ENCODE data around the gene IMMP2L.

DNA sequence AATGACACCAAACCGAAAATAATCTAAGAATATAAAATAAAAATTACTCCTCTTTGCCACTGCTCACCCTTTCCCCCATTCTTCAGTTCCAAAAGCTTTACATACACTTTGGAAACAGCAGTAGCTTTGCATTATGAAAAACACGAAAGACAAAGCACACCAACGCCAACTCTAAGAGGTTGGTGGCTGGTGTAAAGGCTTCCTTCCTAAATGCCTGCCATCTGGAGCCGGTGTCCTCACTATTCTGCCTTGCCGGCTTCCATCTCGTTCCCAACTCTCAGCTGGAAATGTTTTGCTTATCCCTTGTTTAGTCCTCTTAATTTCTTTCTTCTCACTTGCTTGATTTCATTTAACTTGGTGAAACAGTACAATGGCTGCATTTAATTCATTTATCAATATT is 752.5 kb downstream of the IMMP2L start:
- TF ChIP-seq PHB2 (IDR thresholded peaks at IDR 0.05; ENCODE audit: partially characterized antibody) (no peak), SKI (IDR thresholded peaks at IDR 0.05; ENCODE audit: partially characterized antibody) (no peak), GLI4 (CRISPR knock-in tag; IDR thresholded peaks at IDR 0.05; ENCODE audit: borderline replicate concordance) (no peak), JUND (CRISPR knock-in tag; IDR thresholded peaks at IDR 0.05) (no peak), EZH2 (conservative IDR thresholded peaks at IDR 0.05; ENCODE audit: low read depth, low read length) (no peak), ZKSCAN8 (CRISPR knock-in tag; IDR thresholded peaks at IDR 0.05; ENCODE audit: borderline replicate concordance) (no peak), HNRNPLL (IDR thresholded peaks at IDR 0.05; ENCODE audit: low read depth, low read length, poor library complexity, severe bottlenecking) (no peak), TBL1XR1 (IDR thresholded peaks at IDR 0.05; ENCODE audit: borderline replicate concordance, low read length, partially characterized antibody) (no peak), KLF16 (CRISPR knock-in tag; IDR thresholded peaks at IDR 0.05) (no peak)
- TF ChIP-seq, protein P1, sequence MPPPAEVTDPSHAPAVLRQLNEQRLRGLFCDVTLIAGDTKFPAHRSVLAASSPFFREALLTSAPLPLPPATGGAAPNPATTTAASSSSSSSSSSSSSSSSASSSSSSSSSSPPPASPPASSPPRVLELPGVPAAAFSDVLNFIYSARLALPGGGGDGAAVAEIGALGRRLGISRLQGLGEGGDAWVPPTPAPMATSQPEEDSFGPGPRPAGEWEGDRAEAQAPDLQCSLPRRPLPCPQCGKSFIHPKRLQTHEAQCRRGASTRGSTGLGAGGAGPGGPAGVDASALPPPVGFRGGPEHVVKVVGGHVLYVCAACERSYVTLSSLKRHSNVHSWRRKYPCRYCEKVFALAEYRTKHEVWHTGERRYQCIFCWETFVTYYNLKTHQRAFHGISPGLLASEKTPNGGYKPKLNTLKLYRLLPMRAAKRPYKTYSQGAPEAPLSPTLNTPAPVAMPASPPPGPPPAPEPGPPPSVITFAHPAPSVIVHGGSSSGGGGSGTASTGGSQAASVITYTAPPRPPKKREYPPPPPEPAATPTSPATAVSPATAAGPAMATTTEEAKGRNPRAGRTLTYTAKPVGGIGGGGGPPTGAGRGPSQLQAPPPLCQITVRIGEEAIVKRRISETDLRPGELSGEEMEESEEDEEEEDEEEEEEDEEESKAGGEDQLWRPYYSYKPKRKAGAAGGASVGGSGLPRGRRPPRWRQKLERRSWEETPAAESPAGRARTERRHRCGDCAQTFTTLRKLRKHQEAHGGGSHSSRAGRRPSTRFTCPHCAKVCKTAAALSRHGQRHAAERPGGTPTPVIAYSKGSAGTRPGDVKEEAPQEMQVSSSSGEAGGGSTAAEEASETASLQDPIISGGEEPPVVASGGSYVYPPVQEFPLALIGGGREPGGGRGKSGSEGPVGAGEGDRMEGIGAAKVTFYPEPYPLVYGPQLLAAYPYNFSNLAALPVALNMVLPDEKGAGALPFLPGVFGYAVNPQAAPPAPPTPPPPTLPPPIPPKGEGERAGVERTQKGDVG (CRISPR knock-in tag; IDR thresholded peaks at IDR 0.05; ENCODE audit: borderline replicate concordance), result no peak
- TF ChIP-seq, protein P2, sequence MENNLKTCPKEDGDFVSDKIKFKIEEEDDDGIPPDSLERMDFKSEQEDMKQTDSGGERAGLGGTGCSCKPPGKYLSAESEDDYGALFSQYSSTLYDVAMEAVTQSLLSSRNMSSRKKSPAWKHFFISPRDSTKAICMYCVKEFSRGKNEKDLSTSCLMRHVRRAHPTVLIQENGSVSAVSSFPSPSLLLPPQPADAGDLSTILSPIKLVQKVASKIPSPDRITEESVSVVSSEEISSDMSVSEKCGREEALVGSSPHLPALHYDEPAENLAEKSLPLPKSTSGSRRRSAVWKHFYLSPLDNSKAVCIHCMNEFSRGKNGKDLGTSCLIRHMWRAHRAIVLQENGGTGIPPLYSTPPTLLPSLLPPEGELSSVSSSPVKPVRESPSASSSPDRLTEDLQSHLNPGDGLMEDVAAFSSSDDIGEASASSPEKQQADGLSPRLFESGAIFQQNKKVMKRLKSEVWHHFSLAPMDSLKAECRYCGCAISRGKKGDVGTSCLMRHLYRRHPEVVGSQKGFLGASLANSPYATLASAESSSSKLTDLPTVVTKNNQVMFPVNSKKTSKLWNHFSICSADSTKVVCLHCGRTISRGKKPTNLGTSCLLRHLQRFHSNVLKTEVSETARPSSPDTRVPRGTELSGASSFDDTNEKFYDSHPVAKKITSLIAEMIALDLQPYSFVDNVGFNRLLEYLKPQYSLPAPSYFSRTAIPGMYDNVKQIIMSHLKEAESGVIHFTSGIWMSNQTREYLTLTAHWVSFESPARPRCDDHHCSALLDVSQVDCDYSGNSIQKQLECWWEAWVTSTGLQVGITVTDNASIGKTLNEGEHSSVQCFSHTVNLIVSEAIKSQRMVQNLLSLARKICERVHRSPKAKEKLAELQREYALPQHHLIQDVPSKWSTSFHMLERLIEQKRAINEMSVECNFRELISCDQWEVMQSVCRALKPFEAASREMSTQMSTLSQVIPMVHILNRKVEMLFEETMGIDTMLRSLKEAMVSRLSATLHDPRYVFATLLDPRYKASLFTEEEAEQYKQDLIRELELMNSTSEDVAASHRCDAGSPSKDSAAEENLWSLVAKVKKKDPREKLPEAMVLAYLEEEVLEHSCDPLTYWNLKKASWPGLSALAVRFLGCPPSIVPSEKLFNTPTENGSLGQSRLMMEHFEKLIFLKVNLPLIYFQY (CRISPR knock-in tag; IDR thresholded peaks at IDR 0.05; ENCODE audit: borderline replicate concordance), result no peak
- TF ChIP-seq, protein P3, sequence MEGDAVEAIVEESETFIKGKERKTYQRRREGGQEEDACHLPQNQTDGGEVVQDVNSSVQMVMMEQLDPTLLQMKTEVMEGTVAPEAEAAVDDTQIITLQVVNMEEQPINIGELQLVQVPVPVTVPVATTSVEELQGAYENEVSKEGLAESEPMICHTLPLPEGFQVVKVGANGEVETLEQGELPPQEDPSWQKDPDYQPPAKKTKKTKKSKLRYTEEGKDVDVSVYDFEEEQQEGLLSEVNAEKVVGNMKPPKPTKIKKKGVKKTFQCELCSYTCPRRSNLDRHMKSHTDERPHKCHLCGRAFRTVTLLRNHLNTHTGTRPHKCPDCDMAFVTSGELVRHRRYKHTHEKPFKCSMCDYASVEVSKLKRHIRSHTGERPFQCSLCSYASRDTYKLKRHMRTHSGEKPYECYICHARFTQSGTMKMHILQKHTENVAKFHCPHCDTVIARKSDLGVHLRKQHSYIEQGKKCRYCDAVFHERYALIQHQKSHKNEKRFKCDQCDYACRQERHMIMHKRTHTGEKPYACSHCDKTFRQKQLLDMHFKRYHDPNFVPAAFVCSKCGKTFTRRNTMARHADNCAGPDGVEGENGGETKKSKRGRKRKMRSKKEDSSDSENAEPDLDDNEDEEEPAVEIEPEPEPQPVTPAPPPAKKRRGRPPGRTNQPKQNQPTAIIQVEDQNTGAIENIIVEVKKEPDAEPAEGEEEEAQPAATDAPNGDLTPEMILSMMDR (CRISPR knock-in tag; IDR thresholded peaks at IDR 0.05), result no peak

Data from HepG2 (cell line).